Progenitor cell of endocrine pancreas (in vitro differentiated cells): ENCODE results near the gene WNT3A. TPM values are rescaled to one million over a fixed set of nuclear protein-coding genes. Genes with fewer than 3 reads are reported as not detected.

Experiments
- DNase-seq: peaks from one replicate; pipeline ENCODE4 v3.0.0; 2021; ENCODE audit warnings: low spot score; ENCODE audit not compliant: unreplicated experiment
- H3K27ac Mint-ChIP-seq: 2 replicates; pipeline ENCODE4 v1.8.0; 2021; ENCODE audit warnings: mild to moderate bottlenecking, moderate library complexity, mixed read lengths
- H3K27me3 Mint-ChIP-seq: 2 replicates; pipeline ENCODE4 v1.8.0; 2021; ENCODE audit warnings: mixed read lengths
- H3K36me3 Mint-ChIP-seq: 2 replicates; pipeline ENCODE4 v1.8.0; 2022; ENCODE audit warnings: mixed read lengths; ENCODE audit not compliant: insufficient read depth
- H3K4me1 Mint-ChIP-seq: 2 replicates; pipeline ENCODE4 v1.8.0; 2021; ENCODE audit warnings: low read depth, mixed read lengths
- H3K4me3 Mint-ChIP-seq: 2 replicates; pipeline ENCODE4 v1.8.0; 2021; ENCODE audit warnings: low read depth, mild to moderate bottlenecking, moderate library complexity, mixed read lengths
- H3K9me3 Mint-ChIP-seq: 2 replicates; pipeline ENCODE4 v1.8.0; 2021; ENCODE audit warnings: low read depth, mixed read lengths
- CTCF ChIP-seq: fragments of 200-600 bp; sonication (generic); IDR thresholded peaks from one replicate; pipeline ENCODE4 v1.5.0; 2021; ENCODE audit warnings: antibody characterized with exemption, mild to moderate bottlenecking; ENCODE audit not compliant: unreplicated experiment
- total RNA-seq: library from RNA; stranded (reverse); gene quantifications from 2 replicates; pipeline ENCODE4 v1.2.1, GENCODE V29; 2021

Gene WNT3A
- total RNA-seq, 1 donor from 2014 or later = not detected

- no peak for TF ChIP-seq CTCF
- H3K4me1 Mint-ChIP-seq = peaks cover 2% of the 10 kb centered on the region
- peaks cover 5% of the 10 kb centered on the region for H3K9me3 Mint-ChIP-seq
- H3K4me3 Mint-ChIP-seq = no peak overlapping the region
- no peaks in the 10 kb centered on the region for H3K36me3 Mint-ChIP-seq
- H3K27ac Mint-ChIP-seq = no peak overlapping the region
- DNase-seq = no peak
- peaks cover 39% of the 10 kb centered on the region for H3K27me3 Mint-ChIP-seq
Observed at GRCh38 chr1:228035844-228036243, 29.0 kb downstream of the WNT3A start.

GRCh38 chr1:228036701-228037231 lies 30.0 kb downstream of the WNT3A start:
- Mint-ChIP-seq H3K27ac (no peak overlapping the region), H3K9me3 (peaks cover 5% of the 10 kb centered on the region), H3K36me3 (no peaks in the 10 kb centered on the region), H3K27me3 (peaks cover 33% of the 10 kb centered on the region), H3K4me3 (no peak overlapping the region), H3K4me1 (peaks cover 2% of the 10 kb centered on the region)
- no peak for DNase-seq
- TF ChIP-seq CTCF = no peak

- peak overlapping the region; percentile 59 for H3K4me3 Mint-ChIP-seq
- peaks cover 30% of the 10 kb centered on the region for H3K27me3 Mint-ChIP-seq
Observed at GRCh38 chr1:228037401-228038386, 30.9 kb downstream of the WNT3A start.

GRCh38 chr1:228038387-228039005 lies 31.7 kb downstream of the WNT3A start:
- Mint-ChIP-seq H3K4me1 (peaks cover 2% of the 10 kb centered on the region), H3K27me3 (peaks cover 26% of the 10 kb centered on the region), H3K9me3 (peaks cover 1% of the 10 kb centered on the region), H3K36me3 (no peaks in the 10 kb centered on the region), H3K4me3 (no peak overlapping the region), H3K27ac (no peak overlapping the region)
- TF ChIP-seq CTCF = no peak
- no peak for DNase-seq

More at GRCh38 chr1:228037401-228038386, 30.9 kb downstream of the WNT3A start:
- Mint-ChIP-seq H3K4me1 (peaks cover 2% of the 10 kb centered on the region), H3K9me3 (peaks cover 5% of the 10 kb centered on the region), H3K36me3 (no peaks in the 10 kb centered on the region), H3K27ac (peak overlapping the region; percentile 22)
- TF ChIP-seq CTCF = no peak
- no peak for DNase-seq
